ENCODE data around the gene P2RX4. TPM values are rescaled to one million over a fixed set of nuclear protein-coding genes. Genes with fewer than 3 reads are reported as not detected.
"Not testable (repeated sequence)": the region's sequence is repeated elsewhere in the genome, so short reads cannot be mapped to it uniquely, and the experiment has no call there.

P2RX4 gene
- total RNA-seq, 1 donor from 2014 or later: 45.5 TPM

- intact Hi-C loops (cut with micrococcal nuclease): no loop called here
Observed at GRCh38 chr12:121219353-121219986, 9.5 kb downstream of the P2RX4 start.

GRCh38 chr12:121222847-121223246, 12.9 kb downstream of the P2RX4 start:
- intact Hi-C loops (cut with micrococcal nuclease): loop anchor here (1.0 to 5.0 kb wide), 2 partner anchors 13 to 96 kb away; partner anchors contain the start of gene P2RX4

- intact Hi-C loops (cut with micrococcal nuclease): loop anchor here (1.0 to 5.0 kb wide), 2 partner anchors 13 to 96 kb away; partner anchors contain the start of gene P2RX4
Observed at GRCh38 chr12:121223292-121224285, 13.7 kb downstream of the P2RX4 start.

GRCh38 chr12:121224591-121224990, 14.7 kb downstream of the P2RX4 start:
- intact Hi-C loops (cut with micrococcal nuclease): loop anchor here (5.0 kb wide), 1 partner anchor 97 kb away; no protein-coding TSS in a partner anchor

- intact Hi-C loops (cut with micrococcal nuclease): no loop called here
Observed at GRCh38 chr12:121226399-121226798, 16.5 kb downstream of the P2RX4 start.

- intact Hi-C loops (cut with micrococcal nuclease): not testable (repeated sequence)
Observed at GRCh38 chr12:121226871-121227270, 16.9 kb downstream of the P2RX4 start.

GRCh38 chr12:121227294-121227693, 17.4 kb downstream of the P2RX4 start:
- intact Hi-C loops (cut with micrococcal nuclease): no loop called here

GRCh38 chr12:121228919-121229665, 19.2 kb downstream of the P2RX4 start:
- intact Hi-C loops (cut with micrococcal nuclease): no loop called here

- intact Hi-C loops (cut with micrococcal nuclease): loop anchor here (1.0 kb wide), 1 partner anchor 170 kb away; no protein-coding TSS in a partner anchor
Observed at GRCh38 chr12:121229826-121230537, 20.1 kb downstream of the P2RX4 start.

GRCh38 chr12:121230538-121230907, 20.6 kb downstream of the P2RX4 start:
- intact Hi-C loops (cut with micrococcal nuclease): loop anchor here (1.0 kb wide), 1 partner anchor 170 kb away; no protein-coding TSS in a partner anchor

GRCh38 chr12:121232163-121232562, 22.2 kb downstream of the P2RX4 start:
- intact Hi-C loops (cut with micrococcal nuclease): no loop called here

- intact Hi-C loops (cut with micrococcal nuclease): no loop called here
Observed at GRCh38 chr12:121232977-121233627, 23.2 kb downstream of the P2RX4 start.

GRCh38 chr12:121233628-121234020, 23.7 kb downstream of the P2RX4 start:
- intact Hi-C loops (cut with micrococcal nuclease): no loop called here

GRCh38 chr12:121236776-121237175, 26.8 kb downstream of the P2RX4 start:
- intact Hi-C loops (cut with micrococcal nuclease): no loop called here

- intact Hi-C loops (cut with micrococcal nuclease): no loop called here
Observed at GRCh38 chr12:121237415-121237814, 27.5 kb downstream of the P2RX4 start.

- intact Hi-C loops (cut with micrococcal nuclease): no loop called here
Observed at GRCh38 chr12:121238086-121238485, 28.2 kb downstream of the P2RX4 start.

GRCh38 chr12:121238604-121239350, 28.8 kb downstream of the P2RX4 start:
- intact Hi-C loops (cut with micrococcal nuclease): no loop called here

- intact Hi-C loops (cut with micrococcal nuclease): no loop called here
Observed at GRCh38 chr12:121239351-121240061, 29.6 kb downstream of the P2RX4 start.

- intact Hi-C loops (cut with micrococcal nuclease): no loop called here
Observed at GRCh38 chr12:121240062-121240420, 30.1 kb downstream of the P2RX4 start.
